GM12878 (cell line): Measurements from ENCODE around the gene HNRNPM. TPM values are rescaled to one million over a fixed set of nuclear protein-coding genes. Genes with fewer than 3 reads are reported as not detected.

Experiments used
- ATAC-seq: fragments of 200-7000 bp; cut with Tn5 transposase; 3 replicates; pipeline ENCODE4 v1.9.1; 2020; ENCODE audit warnings: mild to moderate bottlenecking, moderate library complexity
- BruUV-seq: library from RNA; stranded (reverse); fragments of 400-500 nt; replicated peaks from 2 replicates; lab custom pipeline; 2021; lab: Mats Ljungman, UMichigan
- CTCF ChIA-PET: fragments of 300-600 bp; sonication (Branson Sonifier 250); formaldehyde crosslinking; extraction: SDS; loops from one replicate; lab custom pipeline; 2021; ENCODE audit warnings: inconsistent platforms; lab: Yijun Ruan, JAX
- POLR2A ChIA-PET: fragments of 350-600 bp; formaldehyde crosslinking; extraction: SDS; loops from one replicate; lab custom pipeline; 2021; ENCODE audit warnings: inconsistent platforms; lab: Charles Lee
- RAD21 ChIA-PET: fragments of 300-600 bp; sonication (Branson Sonifier 250); formaldehyde crosslinking; loops from one replicate; lab custom pipeline; 2023; ENCODE audit warnings: antibody characterized with exemption; ENCODE audit not compliant: unreplicated experiment; lab: Charles Lee
- SMC1A ChIA-PET: fragments of 300-600 bp; sonication (Branson Sonifier 250); formaldehyde crosslinking; loops from one replicate; lab custom pipeline; 2023; ENCODE audit not compliant: unreplicated experiment, uncharacterized antibody; lab: Charles Lee
- DNase-seq: peaks from one replicate; pipeline ENCODE4 v3.0.0-alpha.2; 2011; ENCODE audit warnings: low read depth, low spot score
- FAIRE-seq: peaks from 3 replicates; lab custom pipeline; 2011; peaks lifted over from hg19 to GRCh38; lab: Jason Lieb, UNC
- H2AFZ ChIP-seq: 2 replicates; pipeline ENCODE4 v1.6.0; 2011; ENCODE audit warnings: low read depth, low read length, control low read depth; ENCODE audit not compliant: control insufficient read depth
- H3K27ac ChIP-seq: 2 replicates; pipeline ENCODE4 v1.5.1; 2011; ENCODE audit warnings: control low read depth; ENCODE audit not compliant: control insufficient read depth, insufficient read depth
- H3K27me3 ChIP-seq, 2 experiments: replicated peaks in 1 of 2; 2 replicates each; pipeline versions ENCODE4 v1.6.0 to v1.6.1; 2011; ENCODE audit warnings: low read length in 1 of 2; ENCODE audit not compliant: control insufficient read depth in 2 of 2, insufficient read depth in 2 of 2
- H3K36me3 ChIP-seq, 2 experiments: 2 replicates each; pipeline ENCODE4 v1.5.1; 2011; ENCODE audit warnings: low read length in 1 of 2; ENCODE audit not compliant: control insufficient read depth in 2 of 2, insufficient read depth in 2 of 2
- H3K4me1 ChIP-seq: 2 replicates; pipeline ENCODE4 v1.6.1; 2011; ENCODE audit warnings: mild to moderate bottlenecking, low read length, moderate library complexity, mixed read lengths; ENCODE audit not compliant: control insufficient read depth, insufficient read depth
- H3K4me2 ChIP-seq: 2 replicates; pipeline ENCODE4 v1.6.0; 2011; ENCODE audit warnings: control low read depth; ENCODE audit not compliant: control insufficient read depth, insufficient read depth
- H3K4me3 ChIP-seq: fragments of 200-600 bp; sonication (generic); 2 replicates; pipeline ENCODE4 v1.5.1; 2016
- H3K79me2 ChIP-seq: 2 replicates; pipeline ENCODE4 v1.6.0; 2011; ENCODE audit warnings: low read length; ENCODE audit not compliant: control insufficient read depth, insufficient read depth
- H3K9ac ChIP-seq: 2 replicates; pipeline ENCODE4 v1.8.0; 2011; ENCODE audit warnings: low read length, control low read depth, mixed read lengths; ENCODE audit not compliant: control insufficient read depth, insufficient read depth
- H3K9me3 ChIP-seq: replicated peaks from 3 replicates; pipeline ENCODE4 v1.5.1; 2011; ENCODE audit warnings: mild to moderate bottlenecking, low read length; ENCODE audit not compliant: control insufficient read depth, insufficient read depth
- H4K20me1 ChIP-seq: 2 replicates; pipeline ENCODE4 v1.6.0; 2011; ENCODE audit not compliant: control insufficient read depth, insufficient read depth
- ASH2L ChIP-seq: fragments of 300-600, 200-600 bp; sonication (generic); IDR thresholded peaks from 2 replicates; pipeline ENCODE4 v1.6.1; 2017; ENCODE audit warnings: low read depth, mild to moderate bottlenecking, borderline replicate concordance
- CBFB ChIP-seq: IDR thresholded peaks from 2 replicates; pipeline ENCODE4 v1.6.1; 2016; ENCODE audit warnings: antibody characterized with exemption, low read depth
- CBX3 ChIP-seq: fragments of 200-600 bp; sonication (generic); IDR thresholded peaks from 2 replicates; pipeline ENCODE4 v1.6.1; 2016; ENCODE audit warnings: low read depth, borderline replicate concordance
- IRF4 ChIP-seq: IDR thresholded peaks from 2 replicates; pipeline ENCODE4 v1.6.1; 2011; ENCODE audit warnings: low read depth, low read length
- MEF2A ChIP-seq: IDR thresholded peaks from 2 replicates; pipeline ENCODE4 v1.6.1; 2011; ENCODE audit warnings: low read depth, mild to moderate bottlenecking, low read length, moderate library complexity; ENCODE audit not compliant: insufficient read depth
- NBN ChIP-seq: fragments of 450-650 bp; IDR thresholded peaks from 2 replicates; pipeline ENCODE4 v1.6.1; 2016
- NFYB ChIP-seq: IDR thresholded peaks from 2 replicates; pipeline ENCODE4 v1.6.1; 2011; ENCODE audit warnings: low read depth, mild to moderate bottlenecking, low read length, improper control_type of control experiment, moderate library complexity; ENCODE audit not compliant: insufficient read depth
- POLR2A ChIP-seq: IDR thresholded peaks from 2 replicates; pipeline ENCODE4 v1.6.1; 2011; ENCODE audit warnings: low read depth, mild to moderate bottlenecking, low read length
- RELA ChIP-seq: fragments of 450-650 bp; IDR thresholded peaks from 2 replicates; pipeline ENCODE4 v1.8.0; 2014; ENCODE audit warnings: borderline replicate concordance; ENCODE audit not compliant: partially characterized antibody
- SUPT20H ChIP-seq: IDR thresholded peaks from 2 replicates; pipeline ENCODE4 v1.6.1; 2011; ENCODE audit warnings: low read depth, mild to moderate bottlenecking, low read length, moderate library complexity, borderline replicate concordance; ENCODE audit not compliant: control insufficient read depth
- TBL1XR1 ChIP-seq: IDR thresholded peaks from 2 replicates; pipeline ENCODE4 v1.6.1; 2012; ENCODE audit warnings: low read depth, low read length, improper control_type of control experiment
- USF2 ChIP-seq: IDR thresholded peaks from 2 replicates; pipeline ENCODE4 v1.6.1; 2011; ENCODE audit warnings: low read depth, low read length, improper control_type of control experiment, borderline replicate concordance
- ZNF24 ChIP-seq: fragments of 450-650 bp; IDR thresholded peaks from 2 replicates; pipeline ENCODE4 v1.6.1; 2017; ENCODE audit warnings: antibody characterized with exemption, mild to moderate bottlenecking
- WGBS: methylation state at CpG from one replicate; pipeline ENCODE4 v1.1.6; 2016; ENCODE audit warnings: low lambda C conversion rate; ENCODE audit not compliant: insufficient replicate concordance, insufficient coverage; ENCODE audit errors: missing lambda C conversion rate; 5-methylcytosine and 5-hydroxymethylcytosine counted together
- in situ Hi-C: fragments of 300-500 bp; cut with MboI; formaldehyde crosslinking; loops from 9 replicates; pipeline ENCODE4 v1.14.3; 2018; ENCODE audit warnings: mixed read lengths
- intact Hi-C: fragments of 100-400 bp; cut with micrococcal nuclease; formaldehyde crosslinking; loops from one replicate; pipeline ENCODE4 v1.14.2; 2022; ENCODE audit not compliant: unreplicated experiment
- polyA plus RNA-seq, 11 experiments: library from polyadenylated mRNA; depleted of rRNA in 4 of 11; unstranded in 6 of 11; stranded (reverse) in 5 of 11; fragments of >200 nt; fragmentation: Nextera tagmentation in 4 of 11; fragmentation: Illumina TruSeq in 1 of 11; extraction: Ambion mirVana in 4 of 11; extraction: Trizol in 1 of 11; gene quantifications; 1 replicate in 1 of 11; 2 replicates in 10 of 11; pipeline versions ENCODE4 v1.2.1 to v1.2.3, GENCODE V29; 2011 to 2016; ENCODE audit warnings: inconsistent platforms in 2 of 11, missing spikeins in 2 of 11, low read depth in 1 of 11
- total RNA-seq, 4 experiments: library from RNA; depleted of rRNA in 3 of 4; stranded (reverse); fragments of >200 nt in 3 of 4; fragmentation: Illumina TruSeq in 1 of 4; extraction: Trizol in 1 of 4; gene quantifications; 2 replicates each; pipeline versions ENCODE4 v1.2.1 to v1.2.3, GENCODE V29; 2013 to 2021
- TF ChIP-seq, protein P1 (sequence below): fragments of 150-350 bp; IDR thresholded peaks from 2 replicates; pipeline ENCODE4 v1.6.1; 2014; ENCODE audit warnings: mild to moderate bottlenecking, low read depth, low read length

Gene HNRNPM
- total and polyA plus RNA-seq, 10 of the 15 experiments (the other 5 are each of a cell fraction or from before 2014, with no cell fraction given): 14.3 to 415 (median 198) TPM

DNA sequence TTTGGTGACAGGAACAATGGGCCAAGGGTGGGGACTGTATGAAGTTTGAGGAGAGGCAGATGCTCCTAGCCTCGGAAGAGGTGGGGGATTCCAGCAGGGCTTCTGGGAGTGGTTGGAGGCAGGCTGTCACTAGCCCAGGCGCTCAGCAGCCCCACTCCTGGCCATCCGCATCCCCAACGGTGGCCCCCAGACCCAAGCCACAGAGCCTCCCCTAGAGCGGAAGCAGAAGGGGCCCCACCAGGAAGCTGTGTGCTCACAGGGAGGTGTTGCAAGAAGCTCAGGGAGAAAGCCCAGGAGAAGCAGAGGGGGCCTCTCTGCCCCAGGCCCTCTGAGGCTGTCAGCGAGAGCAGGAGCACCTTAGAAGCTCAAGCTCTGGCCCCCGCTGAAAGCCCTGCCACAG is 49.4 kb downstream of the HNRNPM start (continued):
- TF ChIP-seq SUPT20H: no peak

DNA sequence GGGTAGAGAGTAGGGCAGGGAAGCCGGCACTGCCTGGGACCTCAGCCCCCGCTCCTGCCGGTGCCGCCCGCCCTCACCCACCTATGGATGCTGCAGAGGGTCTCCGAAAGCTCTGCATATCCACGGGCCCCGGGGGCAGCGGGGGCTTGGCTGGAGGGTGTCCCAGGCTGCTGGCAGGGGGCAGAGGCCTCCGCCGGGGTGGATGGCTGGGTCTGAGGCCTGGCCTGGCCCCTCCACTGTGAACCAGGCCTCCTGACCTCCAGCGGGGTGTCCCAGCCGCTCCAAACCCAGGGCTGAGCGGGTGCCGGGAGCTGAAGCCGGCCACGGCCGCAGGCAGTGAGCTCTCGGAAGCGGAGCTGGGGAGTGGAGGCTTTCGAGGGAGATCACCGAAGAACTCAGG is 53.5 kb downstream of the HNRNPM start:
- FAIRE-seq (no peak), DNase-seq (no peak), ATAC-seq (no peak)
- intact Hi-C loops: no loop called here
- no peaks in the 10 kb centered on the region for H3K9me3 ChIP-seq
- H4K20me1 ChIP-seq: no peaks in the 10 kb centered on the region
- H3K4me2 ChIP-seq: no peak overlapping the region
- no peaks in the 10 kb centered on the region; a peak in 1 of 4 replicates for H3K27me3 ChIP-seq
- ChIA-PET SMC1A (no interaction called here), CTCF (no interaction called here), POLR2A (interaction anchor here (0.7 kb wide), 1 partner anchor 1338 kb away, joined by 7 read pairs; no protein-coding TSS in a partner anchor), RAD21 (no interaction called here)
- H3K4me3 ChIP-seq: no peak overlapping the region
- in situ Hi-C loops: no loop called here
- H3K36me3 ChIP-seq: no peaks in the 10 kb centered on the region
- no peak for TF ChIP-seq MEF2A
- TF ChIP-seq CBX3: no peak
- TF ChIP-seq, protein P1, sequence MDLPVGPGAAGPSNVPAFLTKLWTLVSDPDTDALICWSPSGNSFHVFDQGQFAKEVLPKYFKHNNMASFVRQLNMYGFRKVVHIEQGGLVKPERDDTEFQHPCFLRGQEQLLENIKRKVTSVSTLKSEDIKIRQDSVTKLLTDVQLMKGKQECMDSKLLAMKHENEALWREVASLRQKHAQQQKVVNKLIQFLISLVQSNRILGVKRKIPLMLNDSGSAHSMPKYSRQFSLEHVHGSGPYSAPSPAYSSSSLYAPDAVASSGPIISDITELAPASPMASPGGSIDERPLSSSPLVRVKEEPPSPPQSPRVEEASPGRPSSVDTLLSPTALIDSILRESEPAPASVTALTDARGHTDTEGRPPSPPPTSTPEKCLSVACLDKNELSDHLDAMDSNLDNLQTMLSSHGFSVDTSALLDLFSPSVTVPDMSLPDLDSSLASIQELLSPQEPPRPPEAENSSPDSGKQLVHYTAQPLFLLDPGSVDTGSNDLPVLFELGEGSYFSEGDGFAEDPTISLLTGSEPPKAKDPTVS: no peak
- no peak for TF ChIP-seq ZNF24
- no peak for TF ChIP-seq IRF4
- TF ChIP-seq TBL1XR1: no peak
- no peak for TF ChIP-seq USF2
- no peak for TF ChIP-seq NFYB
- TF ChIP-seq ASH2L: no peak
- TF ChIP-seq NBN: no peak
- no peak for TF ChIP-seq CBFB
- TF ChIP-seq RELA: no peak
- TF ChIP-seq POLR2A: no peak
- 65% methylated on average over 19 of the region's 22 CpGs for WGBS
- H2AFZ ChIP-seq: no peak overlapping the region
- no peaks in the 10 kb centered on the region for H3K4me1 ChIP-seq
- H3K9ac ChIP-seq: no peak overlapping the region
- H3K27ac ChIP-seq: no peak overlapping the region
- H3K79me2 ChIP-seq: no peaks in the 10 kb centered on the region
- no TSS peak for BruUV-seq
